GM18517 (cell line): ENCODE measurements around the gene AMACR.
"Not testable (repeated sequence)": the region's sequence is repeated elsewhere in the genome, so short reads cannot be mapped to it uniquely, and the experiment has no call there.

Experiments
- ATAC-seq: cut with Tn5 transposase; IDR thresholded peaks from one replicate; pipeline ENCODE4 v1.9.1; 2021; ENCODE audit warnings: mild to moderate bottlenecking, moderate library complexity; ENCODE audit not compliant: unreplicated experiment

Gene AMACR

DNA sequence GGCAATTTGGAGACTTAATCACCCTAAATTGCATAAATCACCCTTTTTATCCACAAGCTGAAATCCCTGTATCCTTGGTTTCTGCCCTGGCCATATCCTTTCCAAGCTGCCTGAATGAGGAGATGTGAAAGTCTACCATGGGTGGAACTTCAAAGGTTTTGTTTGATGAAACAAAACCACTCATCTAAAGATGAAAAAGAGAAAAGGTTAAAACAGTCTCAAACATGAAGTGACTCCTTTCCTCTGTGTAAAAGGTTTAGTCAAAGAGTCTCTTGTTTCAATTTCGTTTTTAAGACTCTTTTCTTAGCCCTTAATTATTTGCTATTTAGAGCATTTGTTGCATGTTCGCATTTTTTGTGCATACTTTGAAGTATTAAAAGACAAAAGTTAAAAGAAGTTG, 34.6 kb downstream of the AMACR start:
- no peak for ATAC-seq

DNA sequence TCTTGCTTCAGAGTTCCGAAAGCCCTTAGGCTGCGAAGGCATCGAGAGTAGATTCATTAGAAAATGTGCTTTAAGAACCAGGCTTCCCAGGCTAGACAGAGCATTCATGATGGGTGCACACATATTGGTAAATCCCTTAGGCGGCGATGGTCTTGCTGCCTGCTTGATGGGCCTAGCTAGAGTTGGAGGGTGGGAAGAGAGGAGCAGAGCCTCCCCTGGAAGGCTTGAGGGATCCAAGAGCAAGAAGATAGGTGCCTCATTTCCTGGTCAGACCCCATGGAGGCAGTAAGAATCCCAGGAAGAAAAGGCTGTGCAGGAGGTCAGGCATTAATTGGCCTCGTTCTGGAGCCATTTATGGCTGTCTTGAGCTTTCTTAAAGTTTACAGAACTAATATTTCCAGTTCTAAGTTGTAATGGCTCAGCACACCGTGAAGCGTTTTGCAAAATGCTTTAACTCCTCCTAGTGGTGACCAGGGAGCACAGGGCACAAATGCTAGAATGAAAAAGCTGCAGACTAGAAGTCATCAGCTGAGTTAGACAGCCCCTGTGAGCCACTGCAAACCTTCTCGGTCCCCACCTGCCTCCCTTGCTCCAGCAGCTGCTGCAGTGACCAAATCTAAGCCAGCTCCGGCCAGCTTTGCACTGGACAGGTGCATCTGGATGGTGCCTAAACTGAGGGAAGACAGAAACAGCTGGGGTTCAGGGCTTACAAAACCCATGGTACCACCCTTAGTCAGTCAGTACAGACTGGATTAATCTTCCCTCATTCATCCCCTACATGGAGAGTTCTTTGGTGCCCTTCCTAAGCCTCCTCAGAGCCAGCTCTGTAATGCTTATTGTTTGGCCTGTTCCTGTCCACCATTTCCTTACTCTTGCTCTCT, 38.0 kb downstream of the AMACR start:
- ATAC-seq: peak; percentile 77

DNA sequence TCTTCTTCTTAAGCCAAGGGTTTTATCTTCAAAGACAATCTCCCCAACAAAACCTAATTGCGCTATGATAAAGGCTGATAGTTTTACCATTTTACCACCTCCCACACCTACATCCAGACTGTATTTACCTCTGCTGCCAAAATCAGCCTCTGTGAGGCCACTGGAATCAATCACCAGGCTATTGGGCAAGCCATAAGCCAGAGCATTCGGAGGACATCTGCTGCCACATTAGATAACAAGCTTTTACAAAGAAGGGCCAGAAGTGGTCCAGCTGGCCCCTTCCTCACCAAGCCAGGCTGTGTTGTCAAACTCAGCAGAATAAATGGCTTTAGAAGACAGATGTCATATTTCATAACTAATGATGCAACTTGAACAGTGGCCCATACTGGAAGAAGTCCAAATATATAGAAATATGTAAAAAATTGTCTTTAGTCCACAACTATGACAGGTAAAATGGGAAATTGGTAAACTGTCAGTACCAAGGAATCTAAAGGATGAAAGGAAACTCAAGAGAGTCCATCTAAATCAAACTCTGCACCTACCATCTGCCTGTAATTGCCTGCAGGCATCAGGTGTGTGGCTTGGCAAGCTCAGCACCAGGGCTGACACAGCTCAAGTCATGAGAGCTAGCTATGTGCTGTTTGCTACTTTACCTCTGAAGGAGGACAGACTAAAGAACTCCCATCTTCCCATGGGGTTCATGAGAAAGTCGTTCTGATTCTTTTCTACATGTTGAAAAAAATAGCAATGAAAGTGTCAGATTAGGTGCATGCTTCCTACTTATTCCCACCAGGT, 39.4 kb downstream of the AMACR start:
- ATAC-seq: no peak

DNA sequence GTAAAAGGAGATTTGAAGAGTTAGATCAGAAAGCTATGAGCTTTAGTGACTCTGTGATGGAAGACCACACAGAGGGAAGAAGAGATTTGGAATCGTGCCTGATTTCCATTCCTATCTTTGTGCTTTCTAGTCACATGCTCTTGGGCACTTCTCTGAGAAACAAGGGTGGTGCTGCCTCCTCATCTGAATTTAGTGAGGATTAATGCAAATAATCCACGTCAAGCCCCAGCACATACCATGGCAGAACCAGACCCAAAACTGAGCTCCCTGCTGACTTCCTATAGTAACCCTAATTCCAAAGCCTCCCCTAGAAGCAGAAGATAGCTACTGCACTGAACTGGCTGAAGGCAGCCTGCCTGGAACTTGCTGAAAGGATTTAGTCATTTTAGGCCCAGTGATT, 41.0 kb downstream of the AMACR start:
- ATAC-seq: no peak

DNA sequence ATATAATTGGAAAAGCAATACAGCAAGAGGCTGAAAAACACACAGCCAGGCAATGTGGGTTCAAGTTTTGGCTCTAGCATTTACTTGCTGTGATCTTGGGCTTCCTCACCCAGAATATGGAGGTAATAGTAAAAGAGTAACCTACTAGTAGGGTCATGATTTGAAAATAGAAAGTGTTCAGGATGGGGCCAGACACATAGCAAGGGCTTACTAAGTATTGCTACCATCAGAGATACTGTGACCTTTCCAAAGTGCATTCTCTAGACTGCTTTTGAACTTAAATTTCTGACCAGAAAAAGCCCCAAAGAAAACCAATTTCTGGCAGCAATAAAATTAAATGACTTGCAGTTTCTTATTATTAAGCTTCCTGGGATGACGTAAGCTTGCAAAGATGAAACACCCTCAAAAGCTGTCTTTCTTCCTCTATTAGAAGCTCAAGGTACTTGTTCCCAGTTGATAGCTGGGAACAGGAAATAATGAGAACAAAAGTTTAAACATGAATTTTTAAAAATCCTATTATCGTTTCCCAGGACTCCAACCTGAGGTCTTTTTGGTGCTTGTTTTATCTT, 43.6 kb downstream of the AMACR start:
- no peak for ATAC-seq

DNA sequence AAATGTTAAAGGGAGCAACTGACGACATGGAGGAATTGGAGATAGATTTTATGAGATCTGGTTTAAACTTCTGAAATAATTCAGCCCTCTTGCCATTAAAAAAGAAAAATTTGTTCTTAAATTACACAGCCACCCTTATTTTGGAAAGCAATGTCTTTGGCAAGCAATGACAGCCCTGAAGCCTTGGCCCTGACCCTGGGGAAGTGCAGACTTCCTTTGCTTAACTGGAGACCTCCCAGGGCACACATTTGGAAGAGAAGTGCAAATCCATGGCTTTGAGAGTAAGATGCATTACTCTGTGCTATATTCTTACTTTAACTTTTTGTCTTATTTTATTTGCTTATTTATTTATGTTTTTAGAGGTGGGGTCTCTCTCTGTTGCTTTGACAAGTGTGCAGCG, 49.7 kb downstream of the AMACR start:
- ATAC-seq: no peak

DNA sequence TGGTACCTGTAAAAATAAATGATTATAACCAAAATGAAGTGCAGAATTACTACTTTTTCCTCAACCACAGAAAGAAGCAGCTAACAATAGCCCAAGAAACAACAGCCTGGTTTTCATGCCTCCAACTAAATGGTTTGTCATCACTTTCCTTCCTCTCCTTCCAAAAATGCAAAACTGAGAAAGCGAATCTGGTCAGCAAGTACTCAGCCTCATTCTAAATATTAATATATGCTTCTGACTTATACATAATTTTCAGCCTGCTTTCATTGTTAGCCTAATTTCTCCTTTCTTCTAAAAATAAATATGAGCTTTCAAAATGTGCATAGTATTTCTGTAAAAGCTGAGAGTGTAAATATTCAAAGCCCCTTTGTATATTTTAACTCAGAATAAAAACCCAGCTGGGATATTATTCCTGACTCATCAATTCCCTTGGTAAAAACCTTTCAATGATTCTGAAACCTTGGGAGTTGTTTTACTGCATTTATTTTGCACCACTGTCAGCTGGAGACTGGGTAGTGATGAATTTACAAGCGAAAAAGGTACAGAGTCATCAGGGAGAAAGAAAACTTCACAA, 50.2 kb downstream of the AMACR start:
- ATAC-seq: no peak

DNA sequence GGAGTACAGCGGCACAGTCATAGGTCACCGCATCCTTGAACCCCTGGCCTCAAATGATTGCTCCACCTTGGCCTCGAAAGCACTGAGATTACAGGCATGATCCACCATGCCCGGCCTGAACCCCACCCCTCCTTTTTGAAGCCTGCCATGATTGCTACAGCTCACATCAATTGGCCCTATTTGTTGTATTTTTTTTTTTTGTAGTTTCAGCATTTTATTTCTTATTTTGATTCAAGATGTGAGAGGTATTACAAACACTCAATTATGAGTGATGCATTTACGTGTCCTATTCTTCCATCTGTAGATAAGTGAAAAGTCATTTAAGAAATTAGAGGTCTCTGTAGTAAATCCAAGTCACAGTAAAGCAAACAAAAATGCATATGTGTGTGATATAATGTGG, 55.7 kb downstream of the AMACR start:
- ATAC-seq: not testable (repeated sequence)

DNA sequence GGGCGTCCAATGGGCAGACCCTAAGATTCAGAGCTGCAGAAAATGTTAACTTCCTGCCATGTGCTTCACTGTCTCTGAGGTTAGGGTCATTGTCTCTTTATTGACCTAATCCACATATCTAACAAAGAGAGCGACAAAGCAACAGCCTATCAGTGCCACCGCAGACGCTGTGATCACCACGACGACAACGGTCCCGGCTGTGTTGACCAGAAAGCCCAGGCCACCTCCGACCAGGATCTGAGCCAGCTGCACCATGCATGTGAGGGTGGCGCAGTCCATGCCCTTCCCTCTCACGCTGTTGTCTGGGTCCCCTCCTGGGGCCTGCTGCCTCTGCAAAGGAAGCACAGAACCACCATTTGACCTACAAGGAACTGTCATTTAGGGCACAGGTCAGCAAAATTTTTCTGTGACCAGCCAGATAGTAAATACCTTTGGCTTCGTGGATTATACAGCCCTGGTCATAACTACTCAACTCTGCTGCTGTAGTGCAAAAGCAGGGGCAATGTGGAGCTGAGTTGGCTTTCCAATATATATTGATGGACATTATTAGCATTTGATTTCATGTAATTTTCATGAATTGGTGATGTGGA, 63.2 kb downstream of the AMACR start:
- no peak for ATAC-seq

DNA sequence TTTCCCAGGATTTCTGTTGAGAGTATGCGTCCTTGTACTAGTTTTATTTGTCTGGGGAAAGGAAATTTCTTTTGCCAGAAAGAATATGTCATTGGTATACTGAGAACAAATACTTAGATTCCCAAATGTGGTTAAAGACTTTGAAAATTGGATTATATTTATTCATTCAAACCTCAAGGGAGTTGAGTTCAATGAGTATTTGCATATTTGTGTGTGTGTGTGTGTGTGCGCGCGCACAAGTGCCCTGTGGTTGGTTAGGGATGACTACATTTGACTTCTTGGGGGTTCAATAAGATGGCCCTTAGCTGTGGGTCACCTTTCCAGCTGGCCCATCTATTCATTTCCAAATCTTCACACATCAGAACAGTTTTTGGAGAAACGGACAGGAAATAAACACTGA, 66.8 kb downstream of the AMACR start:
- ATAC-seq: no peak

DNA sequence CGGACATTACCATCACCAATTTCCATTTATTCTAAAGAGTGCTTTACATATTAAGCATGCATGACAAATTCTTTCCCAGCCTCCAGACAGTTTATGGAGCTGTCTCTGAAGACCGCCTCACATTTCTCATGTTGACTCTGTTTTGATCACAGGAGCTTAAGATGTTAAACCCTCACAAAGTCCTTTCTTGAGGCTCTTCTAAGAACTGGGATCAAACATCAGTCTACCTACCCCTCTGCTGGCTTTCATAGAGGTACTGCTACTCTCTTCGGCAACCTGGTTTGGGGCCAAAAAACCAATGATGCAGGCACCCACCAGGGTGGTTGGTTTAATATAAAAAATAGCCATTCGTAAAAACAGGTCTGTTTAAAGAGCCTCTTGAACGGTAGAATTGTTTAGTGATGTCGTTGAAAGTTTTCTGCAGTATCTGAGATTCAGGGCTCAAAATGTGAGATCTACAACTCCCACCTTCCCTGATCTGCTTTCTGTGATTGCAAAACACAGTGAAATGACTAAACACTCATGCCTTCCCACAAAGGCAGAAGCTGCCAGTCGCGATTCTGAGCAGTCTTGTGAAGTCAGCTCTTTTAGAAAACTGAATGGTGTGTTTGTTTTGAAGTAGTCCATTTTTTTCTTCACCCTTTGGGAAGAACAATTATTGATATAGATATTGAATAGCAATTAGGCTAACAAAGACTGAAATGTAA, 68.1 kb downstream of the AMACR start:
- no peak for ATAC-seq

DNA sequence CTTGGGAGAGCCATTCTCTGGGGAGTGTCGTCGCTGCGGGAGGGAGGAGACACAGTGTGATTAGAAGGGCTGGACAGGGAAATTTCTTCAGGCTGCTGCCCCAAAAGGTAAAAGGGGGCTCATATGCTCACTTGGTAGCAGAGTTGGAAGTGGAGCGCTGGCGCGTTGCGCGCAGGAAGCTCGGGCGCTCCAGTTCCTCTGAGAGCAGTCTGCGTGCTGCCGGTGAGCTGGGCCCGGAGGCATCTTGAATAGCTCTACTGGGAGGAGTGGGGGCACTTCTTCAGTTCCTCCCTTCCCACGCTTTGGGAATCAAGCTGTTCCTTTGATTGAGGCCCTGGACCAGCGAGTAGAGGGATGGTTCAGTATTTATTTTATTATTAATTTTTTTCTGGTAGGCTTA, 69.0 kb downstream of the AMACR start:
- no peak for ATAC-seq

DNA sequence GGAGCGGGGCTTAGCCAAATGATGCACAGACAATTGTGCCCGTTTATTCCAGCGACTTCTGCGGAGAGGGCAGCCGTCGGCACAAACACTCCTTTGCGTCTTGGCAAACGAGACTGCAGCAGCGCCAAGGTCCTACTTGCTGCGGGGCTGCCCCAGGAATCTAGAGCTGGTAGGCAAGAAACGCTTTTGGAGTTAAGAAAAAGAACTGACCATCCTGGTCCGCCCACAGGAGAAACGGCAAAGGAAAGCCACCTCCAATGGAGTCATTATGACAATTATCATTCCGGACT, 69.4 kb downstream of the AMACR start:
- no peak for ATAC-seq

DNA sequence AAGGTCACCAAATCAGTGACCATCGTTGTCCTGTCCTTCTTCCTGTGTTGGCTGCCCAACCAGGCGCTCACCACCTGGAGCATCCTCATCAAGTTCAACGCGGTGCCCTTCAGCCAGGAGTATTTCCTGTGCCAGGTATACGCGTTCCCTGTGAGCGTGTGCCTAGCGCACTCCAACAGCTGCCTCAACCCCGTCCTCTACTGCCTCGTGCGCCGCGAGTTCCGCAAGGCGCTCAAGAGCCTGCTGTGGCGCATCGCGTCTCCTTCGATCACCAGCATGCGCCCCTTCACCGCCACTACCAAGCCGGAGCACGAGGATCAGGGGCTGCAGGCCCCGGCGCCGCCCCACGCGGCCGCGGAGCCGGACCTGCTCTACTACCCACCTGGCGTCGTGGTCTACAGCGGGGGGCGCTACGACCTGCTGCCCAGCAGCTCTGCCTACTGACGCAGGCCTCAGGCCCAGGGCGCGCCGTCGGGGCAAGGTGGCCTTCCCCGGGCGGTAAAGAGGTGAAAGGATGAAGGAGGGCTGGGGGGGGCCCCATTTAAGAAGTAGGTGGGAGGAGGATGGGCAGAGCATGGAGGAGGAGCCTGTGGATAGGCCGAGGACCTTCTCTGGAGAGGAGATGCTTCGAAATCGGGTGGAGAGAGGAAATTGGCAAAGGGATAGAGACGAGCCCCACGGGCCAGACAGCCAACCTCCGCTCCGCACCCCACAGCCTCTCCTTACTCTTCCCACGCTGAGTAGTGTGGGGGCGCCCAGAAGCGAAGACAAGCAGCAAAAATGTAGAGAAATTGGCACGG, 69.9 kb downstream of the AMACR start:
- ATAC-seq: no peak

DNA sequence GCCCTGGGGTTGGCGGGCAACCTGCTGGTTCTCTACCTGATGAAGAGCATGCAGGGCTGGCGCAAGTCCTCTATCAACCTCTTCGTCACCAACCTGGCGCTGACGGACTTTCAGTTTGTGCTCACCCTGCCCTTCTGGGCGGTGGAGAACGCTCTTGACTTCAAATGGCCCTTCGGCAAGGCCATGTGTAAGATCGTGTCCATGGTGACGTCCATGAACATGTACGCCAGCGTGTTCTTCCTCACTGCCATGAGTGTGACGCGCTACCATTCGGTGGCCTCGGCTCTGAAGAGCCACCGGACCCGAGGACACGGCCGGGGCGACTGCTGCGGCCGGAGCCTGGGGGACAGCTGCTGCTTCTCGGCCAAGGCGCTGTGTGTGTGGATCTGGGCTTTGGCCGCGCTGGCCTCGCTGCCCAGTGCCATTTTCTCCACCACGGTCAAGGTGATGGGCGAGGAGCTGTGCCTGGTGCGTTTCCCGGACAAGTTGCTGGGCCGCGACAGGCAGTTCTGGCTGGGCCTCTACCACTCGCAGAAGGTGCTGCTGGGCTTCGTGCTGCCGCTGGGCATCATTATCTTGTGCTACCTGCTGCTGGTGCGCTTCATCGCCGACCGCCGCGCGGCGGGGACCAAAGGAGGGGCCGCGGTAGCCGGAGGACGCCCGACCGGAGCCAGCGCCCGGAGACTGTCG, 70.7 kb downstream of the AMACR start:
- no peak for ATAC-seq

DNA sequence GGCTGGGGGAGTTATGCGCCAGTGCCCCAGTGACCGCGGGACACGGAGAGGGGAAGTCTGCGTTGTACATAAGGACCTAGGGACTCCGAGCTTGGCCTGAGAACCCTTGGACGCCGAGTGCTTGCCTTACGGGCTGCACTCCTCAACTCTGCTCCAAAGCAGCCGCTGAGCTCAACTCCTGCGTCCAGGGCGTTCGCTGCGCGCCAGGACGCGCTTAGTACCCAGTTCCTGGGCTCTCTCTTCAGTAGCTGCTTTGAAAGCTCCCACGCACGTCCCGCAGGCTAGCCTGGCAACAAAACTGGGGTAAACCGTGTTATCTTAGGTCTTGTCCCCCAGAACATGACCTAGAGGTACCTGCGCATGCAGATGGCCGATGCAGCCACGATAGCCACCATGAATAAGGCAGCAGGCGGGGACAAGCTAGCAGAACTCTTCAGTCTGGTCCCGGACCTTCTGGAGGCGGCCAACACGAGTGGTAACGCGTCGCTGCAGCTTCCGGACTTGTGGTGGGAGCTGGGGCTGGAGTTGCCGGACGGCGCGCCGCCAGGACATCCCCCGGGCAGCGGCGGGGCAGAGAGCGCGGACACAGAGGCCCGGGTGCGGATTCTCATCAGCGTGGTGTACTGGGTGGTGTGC, 71.4 kb downstream of the AMACR start, which contains the start of gene RXFP3:
Gene RXFP3, plus strand, starts transcription at position 6 of the 636 bp plus-strand sequence. Its CDS starts 355 bp downstream, at position 361.
- no peak for ATAC-seq
